ENCODE data around the gene ITGA1. TPM values are rescaled to one million over a fixed set of nuclear protein-coding genes. Genes with fewer than 3 reads are reported as not detected.

ITGA1 gene
- total and polyA plus RNA-seq, 2 of the 13 experiments (the other 11 are each of a cell fraction or from before 2014, with no cell fraction given), result 23.1 to 28.6 TPM

GRCh38 chr5:52893105-52893504 is 105.4 kb downstream of the ITGA1 start:
- POLR2A ChIA-PET, result no interaction called here
- TF ChIP-seq CERS6 (CRISPR knock-in tag; IDR thresholded peaks at IDR 0.05) (no peak), ATF1 (CRISPR knock-in tag; IDR thresholded peaks at IDR 0.05) (no peak), HNF4G (IDR thresholded peaks at IDR 0.05; ENCODE audit: borderline replicate concordance, low read depth, low read length) (no peak), HNF4G (CRISPR knock-in tag; IDR thresholded peaks at IDR 0.05; ENCODE audit: borderline replicate concordance, low read depth) (no peak), GABPB1 (CRISPR knock-in tag; IDR thresholded peaks at IDR 0.05) (no peak), ETS1 (CRISPR knock-in tag; IDR thresholded peaks at IDR 0.05) (no peak), ARID2 (CRISPR knock-in tag; IDR thresholded peaks at IDR 0.05; ENCODE audit: borderline replicate concordance) (no peak), PHF5A (CRISPR knock-in tag; IDR thresholded peaks at IDR 0.05; ENCODE audit: low read depth, unreplicated experiment) (no peak), ZFP90 (CRISPR knock-in tag; IDR thresholded peaks at IDR 0.05; ENCODE audit: borderline replicate concordance) (no peak), GATA4 (IDR thresholded peaks at IDR 0.05; ENCODE audit: borderline replicate concordance, low read depth) (no peak)
- Histone ChIP-seq H2AFZ (ENCODE audit: low read length) (no peak overlapping the region), H3K27ac (ENCODE audit: extremely low read length, insufficient read depth, low read length) (no peak overlapping the region), H3K27me3 (ENCODE audit: control insufficient read depth in 1 of 2, insufficient read depth in 2 of 2, low read length in 2 of 2) (no peaks in the 10 kb centered on the region), H3K9ac (ENCODE audit: insufficient read depth, low read depth, low read length) (no peak overlapping the region), H3K36me3 (replicated peaks in 1 of 2; ENCODE audit: control insufficient read depth in 1 of 2, insufficient read depth in 2 of 2, low read length in 2 of 2) (peaks cover 2 to 10% of the 10 kb centered on the region in 2 experiments; a peak in 4 of 5 replicates), H3K79me2 (ENCODE audit: insufficient read depth, low read length) (no peaks in the 10 kb centered on the region), H3K4me1 (ENCODE audit: insufficient read depth, low read length) (peaks cover 14% of the 10 kb centered on the region), H3K4me3 (replicated peaks in 1 of 3; ENCODE audit: insufficient read depth in 1 of 3, low read depth in 2 of 3, low read length in 3 of 3) (no peak overlapping the region), H4K20me1 (ENCODE audit: insufficient read depth, low read length) (no peaks in the 10 kb centered on the region), H3K9me3 (ENCODE audit: low read length) (no peaks in the 10 kb centered on the region), H3K4me2 (ENCODE audit: low read depth, low read length) (no peak overlapping the region)
- no peak for DNase-seq (ENCODE audit: low spot score)
- BruUV-seq (replicated peaks), result no TSS peak
- FAIRE-seq, result no peak
- in situ Hi-C loops (cut with HindIII; ENCODE audit: extremely low pct_ligation_motif_present, low pct_unique_long_range_greater_than_20kb) (no loop called here), intact Hi-C loops (cut with micrococcal nuclease; ENCODE audit: unreplicated experiment) (no loop called here)
- ATAC-seq, result no peak
- CTCF ChIA-PET (ENCODE audit: low intra/inter-chr PET ratio, low total read pairs), result no interaction called here

Data from HepG2 (cell line).